Measurements from ENCODE around the gene DIP2A.

DIP2A gene

GRCh38 chr21:46557469-46557868 is 98.8 kb downstream of the DIP2A start:
- no peak for DNase-seq
- H2BK120ac ChIP-seq (ENCODE audit: low read depth, low read length), result no peak overlapping the region
- H2BK12ac ChIP-seq (ENCODE audit: low read length in 2 of 2), result no peak overlapping the region
- no peak overlapping the region for H2AK5ac ChIP-seq (ENCODE audit: low read length, severe bottlenecking)
- no peak overlapping the region for H3K14ac ChIP-seq (ENCODE audit: low read length in 2 of 2)
- no peaks in the 10 kb centered on the region for H3K27me3 ChIP-seq (ENCODE audit: control insufficient read depth in 1 of 2, insufficient read depth in 1 of 2, low read length in 2 of 2)
- no peak overlapping the region for H3K23ac ChIP-seq (ENCODE audit: low read length in 2 of 2)
- H3K4me1 ChIP-seq (ENCODE audit: control insufficient read depth, insufficient read depth, low read depth, low read length), result no peaks in the 10 kb centered on the region
- no peak overlapping the region for H3K4me2 ChIP-seq (ENCODE audit: low read length, poor library complexity, severe bottlenecking)
- H4K91ac ChIP-seq (ENCODE audit: low read length), result no peak overlapping the region
- H3K79me1 ChIP-seq (replicated peaks; ENCODE audit: low read length, poor library complexity, severe bottlenecking), result peaks cover 11% of the 10 kb centered on the region
- H2AFZ ChIP-seq (ENCODE audit: low read depth, low read length), result no peak overlapping the region
- no peak overlapping the region for H4K8ac ChIP-seq (ENCODE audit: low read length)
- no peak overlapping the region for H3K4ac ChIP-seq (ENCODE audit: low read depth in 1 of 2, low read length in 2 of 2)
- 93% methylated on average over 13 of the region's 14 CpGs for WGBS
- H2BK15ac ChIP-seq (ENCODE audit: low read depth, poor library complexity, severe bottlenecking), result no peak overlapping the region
- H3K36me3 ChIP-seq (ENCODE audit: control insufficient read depth in 1 of 2, insufficient read depth in 2 of 2, low read depth in 1 of 2, low read length in 2 of 2), result peaks cover 80 to 91% of the 10 kb centered on the region in 2 experiments
- H3K9ac ChIP-seq (ENCODE audit: low read length), result no peak overlapping the region
- no peaks in the 10 kb centered on the region for H3K9me3 ChIP-seq (ENCODE audit: control insufficient read depth, low read length)
- no peak overlapping the region for H3K27ac ChIP-seq (ENCODE audit: low read length, poor library complexity, severe bottlenecking)
- no peak overlapping the region for H3K4me3 ChIP-seq (ENCODE audit: insufficient read depth in 1 of 2, low read depth in 1 of 2, low read length in 2 of 2)
- H2BK5ac ChIP-seq (ENCODE audit: low read depth, low read length, poor library complexity, severe bottlenecking), result no peak overlapping the region
- H3K18ac ChIP-seq (ENCODE audit: low read depth in 1 of 2, low read length in 2 of 2), result no peak overlapping the region

GRCh38 chr21:46557919-46558392 is 99.3 kb downstream of the DIP2A start:
- Histone ChIP-seq H3K4me2 (ENCODE audit: low read length, poor library complexity, severe bottlenecking) (no peak overlapping the region), H2AK5ac (ENCODE audit: low read length, severe bottlenecking) (no peak overlapping the region), H3K27ac (ENCODE audit: low read length, poor library complexity, severe bottlenecking) (no peak overlapping the region), H3K18ac (ENCODE audit: low read depth in 1 of 2, low read length in 2 of 2) (no peak overlapping the region), H3K23ac (ENCODE audit: low read length in 2 of 2) (no peak overlapping the region), H3K9me3 (ENCODE audit: control insufficient read depth, low read length) (no peaks in the 10 kb centered on the region), H3K9ac (ENCODE audit: low read length) (no peak overlapping the region), H3K4ac (ENCODE audit: low read depth in 1 of 2, low read length in 2 of 2) (no peak overlapping the region), H2AFZ (ENCODE audit: low read depth, low read length) (no peak overlapping the region), H3K79me1 (replicated peaks; ENCODE audit: low read length, poor library complexity, severe bottlenecking) (peaks cover 11% of the 10 kb centered on the region), H2BK120ac (ENCODE audit: low read depth, low read length) (no peak overlapping the region), H2BK5ac (ENCODE audit: low read depth, low read length, poor library complexity, severe bottlenecking) (no peak overlapping the region), H3K4me3 (ENCODE audit: insufficient read depth in 1 of 2, low read depth in 1 of 2, low read length in 2 of 2) (no peak overlapping the region), H3K36me3 (ENCODE audit: control insufficient read depth in 1 of 2, insufficient read depth in 2 of 2, low read depth in 1 of 2, low read length in 2 of 2) (peaks cover 82 to 91% of the 10 kb centered on the region in 2 experiments), H3K14ac (ENCODE audit: low read length in 2 of 2) (no peak overlapping the region), H4K91ac (ENCODE audit: low read length) (no peak overlapping the region), H2BK12ac (ENCODE audit: low read length in 2 of 2) (no peak overlapping the region), H4K8ac (ENCODE audit: low read length) (no peak overlapping the region), H2BK15ac (ENCODE audit: low read depth, poor library complexity, severe bottlenecking) (no peak overlapping the region), H3K4me1 (ENCODE audit: control insufficient read depth, insufficient read depth, low read depth, low read length) (no peaks in the 10 kb centered on the region), H3K27me3 (ENCODE audit: control insufficient read depth in 1 of 2, insufficient read depth in 1 of 2, low read length in 2 of 2) (no peaks in the 10 kb centered on the region)
- 96% methylated on average over 26 of the region's 26 CpGs for WGBS
- DNase-seq, result no peak

GRCh38 chr21:46559291-46559983 is 100.7 kb downstream of the DIP2A start:
- H4K91ac ChIP-seq (ENCODE audit: low read length), result no peak overlapping the region
- no peak overlapping the region for H3K4me3 ChIP-seq (ENCODE audit: insufficient read depth in 1 of 2, low read depth in 1 of 2, low read length in 2 of 2)
- no peak overlapping the region for H3K18ac ChIP-seq (ENCODE audit: low read depth in 1 of 2, low read length in 2 of 2)
- 94% methylated on average over 16 of the region's 16 CpGs for WGBS
- peaks cover 11% of the 10 kb centered on the region for H3K79me1 ChIP-seq (replicated peaks; ENCODE audit: low read length, poor library complexity, severe bottlenecking)
- no peak overlapping the region for H2BK12ac ChIP-seq (ENCODE audit: low read length in 2 of 2)
- no peak overlapping the region for H2BK120ac ChIP-seq (ENCODE audit: low read depth, low read length)
- H3K36me3 ChIP-seq (ENCODE audit: control insufficient read depth in 1 of 2, insufficient read depth in 2 of 2, low read depth in 1 of 2, low read length in 2 of 2), result peaks cover 81 to 93% of the 10 kb centered on the region in 2 experiments
- DNase-seq, result no peak
- no peak overlapping the region for H3K9ac ChIP-seq (ENCODE audit: low read length)
- H4K8ac ChIP-seq (ENCODE audit: low read length), result no peak overlapping the region
- no peaks in the 10 kb centered on the region for H3K9me3 ChIP-seq (ENCODE audit: control insufficient read depth, low read length)
- H2BK5ac ChIP-seq (ENCODE audit: low read depth, low read length, poor library complexity, severe bottlenecking), result no peak overlapping the region
- no peak overlapping the region for H2BK15ac ChIP-seq (ENCODE audit: low read depth, poor library complexity, severe bottlenecking)
- no peak overlapping the region for H3K27ac ChIP-seq (ENCODE audit: low read length, poor library complexity, severe bottlenecking)
- peaks cover 4% of the 10 kb centered on the region for H3K4me1 ChIP-seq (ENCODE audit: control insufficient read depth, insufficient read depth, low read depth, low read length)
- no peak overlapping the region for H3K4me2 ChIP-seq (ENCODE audit: low read length, poor library complexity, severe bottlenecking)
- H3K27me3 ChIP-seq (ENCODE audit: control insufficient read depth in 1 of 2, insufficient read depth in 1 of 2, low read length in 2 of 2), result no peaks in the 10 kb centered on the region
- no peak overlapping the region for H3K14ac ChIP-seq (ENCODE audit: low read length in 2 of 2)
- H3K4ac ChIP-seq (ENCODE audit: low read depth in 1 of 2, low read length in 2 of 2), result no peak overlapping the region
- no peak overlapping the region for H2AFZ ChIP-seq (ENCODE audit: low read depth, low read length)
- H2AK5ac ChIP-seq (ENCODE audit: low read length, severe bottlenecking), result no peak overlapping the region
- no peak overlapping the region for H3K23ac ChIP-seq (ENCODE audit: low read length in 2 of 2)

- no peak overlapping the region for H4K8ac ChIP-seq (ENCODE audit: low read length)
- H2BK12ac ChIP-seq (ENCODE audit: low read length in 2 of 2), result no peak overlapping the region
- H2AK5ac ChIP-seq (ENCODE audit: low read length, severe bottlenecking), result no peak overlapping the region
- no peak overlapping the region for H3K27ac ChIP-seq (ENCODE audit: low read length, poor library complexity, severe bottlenecking)
- no peak overlapping the region for H2BK5ac ChIP-seq (ENCODE audit: low read depth, low read length, poor library complexity, severe bottlenecking)
- peaks cover 4% of the 10 kb centered on the region for H3K4me1 ChIP-seq (ENCODE audit: control insufficient read depth, insufficient read depth, low read depth, low read length)
- no peaks in the 10 kb centered on the region for H3K27me3 ChIP-seq (ENCODE audit: control insufficient read depth in 1 of 2, insufficient read depth in 1 of 2, low read length in 2 of 2)
- H3K14ac ChIP-seq (ENCODE audit: low read length in 2 of 2), result no peak overlapping the region
- DNase-seq, result no peak
- H2AFZ ChIP-seq (ENCODE audit: low read depth, low read length), result no peak overlapping the region
- no peak overlapping the region for H3K4me2 ChIP-seq (ENCODE audit: low read length, poor library complexity, severe bottlenecking)
- peaks cover 11% of the 10 kb centered on the region for H3K79me1 ChIP-seq (replicated peaks; ENCODE audit: low read length, poor library complexity, severe bottlenecking)
- H3K9me3 ChIP-seq (ENCODE audit: control insufficient read depth, low read length), result no peaks in the 10 kb centered on the region
- no peak overlapping the region for H3K4me3 ChIP-seq (ENCODE audit: insufficient read depth in 1 of 2, low read depth in 1 of 2, low read length in 2 of 2)
- no peak overlapping the region for H2BK120ac ChIP-seq (ENCODE audit: low read depth, low read length)
- no peak overlapping the region for H3K4ac ChIP-seq (ENCODE audit: low read depth in 1 of 2, low read length in 2 of 2)
- H3K36me3 ChIP-seq (ENCODE audit: control insufficient read depth in 1 of 2, insufficient read depth in 2 of 2, low read depth in 1 of 2, low read length in 2 of 2), result peaks cover 79 to 94% of the 10 kb centered on the region in 2 experiments
- no peak overlapping the region for H3K9ac ChIP-seq (ENCODE audit: low read length)
- no peak overlapping the region for H4K91ac ChIP-seq (ENCODE audit: low read length)
- 96% methylated on average over 19 of the region's 19 CpGs for WGBS
- no peak overlapping the region for H2BK15ac ChIP-seq (ENCODE audit: low read depth, poor library complexity, severe bottlenecking)
- H3K23ac ChIP-seq (ENCODE audit: low read length in 2 of 2), result no peak overlapping the region
- no peak overlapping the region for H3K18ac ChIP-seq (ENCODE audit: low read depth in 1 of 2, low read length in 2 of 2)
These were observed 102.1 kb downstream of the DIP2A start for GRCh38 chr21:46560568-46561444.

Measured in mesenchymal stem cell (in vitro differentiated cells and primary cell).